SJSA1 (cell line): ENCODE measurements around the gene NAV2. TPM values are rescaled to one million over a fixed set of nuclear protein-coding genes. Genes with fewer than 3 reads are reported as not detected.

ENCODE experiments used
- DNase-seq, 2 experiments: peaks; one replicate each; pipeline ENCODE4 v3.0.0-alpha.2; 2015 to 2020; ENCODE audit warnings: low spot score in 2 of 2, low read depth in 1 of 2
- H3K27ac ChIP-seq: fragments of 250-450 bp; sonication (Bioruptor Pico); 2 replicates; pipeline ENCODE4 v1.5.1; 2020; ENCODE audit warnings: mild to moderate bottlenecking, moderate library complexity
- H3K27me3 ChIP-seq: fragments of 250-450 bp; sonication (Bioruptor Pico); replicated peaks from 2 replicates; pipeline ENCODE4 v1.5.1; 2020; ENCODE audit warnings: mild to moderate bottlenecking, moderate library complexity
- H3K36me3 ChIP-seq: fragments of 250-450 bp; sonication (Bioruptor Pico); 2 replicates; pipeline ENCODE4 v1.5.1; 2020; ENCODE audit warnings: mild to moderate bottlenecking
- H3K4me1 ChIP-seq: fragments of 250-450 bp; sonication (Bioruptor Pico); replicated peaks from 2 replicates; pipeline ENCODE4 v1.6.1; 2021; ENCODE audit warnings: mild to moderate bottlenecking
- H3K4me3 ChIP-seq: fragments of 250-450 bp; sonication (Bioruptor Pico); 2 replicates; pipeline ENCODE4 v1.5.1; 2020; ENCODE audit warnings: mild to moderate bottlenecking
- H3K9me3 ChIP-seq: fragments of 250-450 bp; sonication (Bioruptor Pico); replicated peaks from 2 replicates; pipeline ENCODE4 v1.5.1; 2020; ENCODE audit warnings: mild to moderate bottlenecking
- total RNA-seq: library from RNA; depleted of rRNA; stranded (reverse); fragments of >200 nt; shearing (Covaris generic); gene quantifications from 2 replicates; pipeline ENCODE4 v1.2.3, GENCODE V29; 2014

NAV2 gene
- total RNA-seq, 1 experiment from 2014 or later = 2.6 TPM

DNA sequence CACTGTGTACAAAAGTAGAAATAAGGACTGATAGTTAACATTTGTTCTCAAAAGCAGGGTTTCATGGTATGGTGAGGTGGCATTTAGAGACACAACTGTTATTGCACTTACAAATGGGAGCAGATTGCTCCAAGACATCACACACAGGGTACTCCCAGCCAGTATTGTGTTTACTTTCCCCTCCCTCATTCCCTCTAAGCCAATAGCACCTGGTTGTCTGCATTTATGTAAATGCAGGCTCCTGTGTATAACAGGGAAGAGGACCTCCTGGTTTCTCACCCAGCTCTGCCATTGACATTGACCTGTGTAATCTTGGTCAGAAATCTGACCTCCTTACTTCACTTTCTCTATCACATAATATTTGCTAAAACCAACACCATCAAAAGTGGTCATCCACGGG, 154.4 kb downstream of the NAV2 start:
- Histone ChIP-seq H3K27me3 (no peaks in the 10 kb centered on the region), H3K4me3 (no peak overlapping the region), H3K36me3 (no peaks in the 10 kb centered on the region), H3K9me3 (no peaks in the 10 kb centered on the region), H3K27ac (no peak overlapping the region), H3K4me1 (no peaks in the 10 kb centered on the region)
- no peak for DNase-seq

DNA sequence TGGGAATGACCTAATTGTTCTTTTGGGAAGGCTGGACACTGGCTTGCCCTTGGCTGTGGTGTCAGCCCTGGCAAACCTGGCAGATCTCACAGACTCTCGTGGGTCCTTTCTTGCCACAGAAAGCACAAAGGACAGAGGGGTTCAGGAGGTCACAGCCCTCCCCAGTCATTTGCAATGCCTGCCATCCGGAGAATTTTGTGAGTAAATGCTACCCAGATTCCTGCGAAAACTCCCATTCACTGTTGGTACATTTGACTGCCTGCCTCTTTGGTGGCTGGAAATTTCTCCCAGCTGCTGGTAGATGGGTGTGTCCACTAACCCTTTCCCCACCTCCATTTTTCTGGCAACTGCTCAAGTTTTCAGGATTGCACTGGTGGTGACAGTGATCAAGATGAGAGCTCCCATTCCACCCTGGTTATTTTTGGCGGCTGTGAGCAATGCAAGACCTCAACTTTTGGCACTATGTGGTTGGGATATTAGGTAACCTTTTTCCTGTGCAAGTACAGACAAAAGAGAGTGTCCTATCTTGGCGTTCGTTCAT, 155.7 kb downstream of the NAV2 start:
- Histone ChIP-seq H3K36me3 (no peaks in the 10 kb centered on the region), H3K27me3 (no peaks in the 10 kb centered on the region), H3K4me3 (no peak overlapping the region), H3K27ac (no peak overlapping the region), H3K9me3 (no peaks in the 10 kb centered on the region), H3K4me1 (no peaks in the 10 kb centered on the region)
- no peak for DNase-seq

DNA sequence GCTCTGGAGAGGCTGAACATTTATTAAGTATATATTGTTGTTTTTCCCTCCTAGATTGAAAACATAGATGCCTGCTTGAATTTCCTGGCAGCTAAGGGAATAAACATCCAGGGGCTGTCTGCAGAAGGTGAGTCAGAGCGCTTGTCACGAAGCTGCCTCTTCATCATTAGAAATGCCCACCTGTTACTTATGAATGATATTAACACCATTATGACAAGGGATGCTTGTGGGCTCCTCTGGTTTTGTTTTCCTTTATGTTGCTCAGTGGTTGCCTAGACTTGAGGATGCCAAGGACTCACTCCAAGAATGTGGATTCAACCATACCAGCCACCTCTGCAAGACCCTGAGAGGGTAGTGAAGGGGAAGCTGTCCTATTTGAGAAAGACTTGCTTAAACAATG, 156.2 kb downstream of the NAV2 start:
- H3K4me1 ChIP-seq = no peaks in the 10 kb centered on the region
- no peak overlapping the region for H3K27ac ChIP-seq
- H3K36me3 ChIP-seq = no peaks in the 10 kb centered on the region
- H3K27me3 ChIP-seq = no peaks in the 10 kb centered on the region
- no peaks in the 10 kb centered on the region for H3K9me3 ChIP-seq
- no peak overlapping the region for H3K4me3 ChIP-seq
- DNase-seq = no peak

DNA sequence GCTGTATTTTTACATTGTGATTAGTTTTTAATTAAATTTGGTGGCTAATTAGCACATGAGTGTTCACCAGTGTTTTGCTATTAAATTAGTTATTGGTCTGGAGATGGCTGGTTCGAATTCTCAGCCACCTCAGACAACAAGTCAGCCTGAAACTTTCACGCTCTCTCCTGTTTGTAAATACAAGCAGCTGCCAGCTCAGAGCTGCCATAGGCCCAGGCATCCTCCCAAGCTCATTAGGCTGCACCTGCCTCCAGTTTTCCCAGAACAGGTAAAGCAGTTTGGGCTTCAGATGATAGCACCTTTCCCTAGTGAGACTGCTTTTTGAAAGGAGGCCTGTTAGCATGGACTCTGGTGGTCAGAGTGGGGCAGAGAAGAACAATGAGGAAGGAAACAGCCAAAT, 156.8 kb downstream of the NAV2 start:
- Histone ChIP-seq H3K36me3 (no peaks in the 10 kb centered on the region; the same call in 1 of the 2 replicates), H3K4me3 (no peak overlapping the region), H3K9me3 (no peaks in the 10 kb centered on the region), H3K4me1 (no peaks in the 10 kb centered on the region), H3K27ac (no peak overlapping the region), H3K27me3 (no peaks in the 10 kb centered on the region)
- DNase-seq = no peak

DNA sequence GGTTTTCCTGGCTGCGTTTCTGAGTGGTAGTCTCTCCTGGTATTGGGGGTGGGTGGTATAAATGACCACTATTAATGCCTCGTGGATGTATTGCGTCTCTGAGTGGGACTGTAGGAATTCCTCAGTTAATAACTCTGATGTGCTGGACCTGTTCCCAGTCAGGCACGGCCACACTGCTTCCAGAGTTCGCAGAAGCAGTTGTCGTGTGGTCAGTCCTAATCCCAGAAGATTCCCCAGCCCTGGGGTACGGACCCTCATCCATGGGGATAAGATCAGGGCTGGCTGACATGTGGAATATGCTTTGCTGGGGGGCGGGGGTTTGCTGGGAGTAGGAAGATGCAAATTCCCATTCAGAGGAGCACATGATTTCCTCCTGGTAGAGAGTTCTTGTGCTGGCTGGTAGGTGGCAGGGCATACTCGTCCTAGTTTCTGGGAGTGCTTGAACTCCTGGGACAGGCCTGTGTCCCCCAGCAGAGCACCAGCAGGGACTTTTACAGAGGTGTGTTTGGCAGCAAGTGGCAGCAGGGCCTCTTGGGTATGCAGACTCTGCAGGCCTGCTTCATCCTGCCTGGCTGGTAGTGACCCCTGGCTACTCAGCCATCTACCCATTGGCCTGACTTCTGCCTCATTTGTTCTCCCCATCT, 157.4 kb downstream of the NAV2 start:
- Histone ChIP-seq H3K4me3 (no peak overlapping the region), H3K4me1 (no peaks in the 10 kb centered on the region), H3K36me3 (no peaks in the 10 kb centered on the region; the same call in 1 of the 2 replicates), H3K9me3 (no peaks in the 10 kb centered on the region), H3K27me3 (no peaks in the 10 kb centered on the region), H3K27ac (no peak overlapping the region)
- DNase-seq = no peak

DNA sequence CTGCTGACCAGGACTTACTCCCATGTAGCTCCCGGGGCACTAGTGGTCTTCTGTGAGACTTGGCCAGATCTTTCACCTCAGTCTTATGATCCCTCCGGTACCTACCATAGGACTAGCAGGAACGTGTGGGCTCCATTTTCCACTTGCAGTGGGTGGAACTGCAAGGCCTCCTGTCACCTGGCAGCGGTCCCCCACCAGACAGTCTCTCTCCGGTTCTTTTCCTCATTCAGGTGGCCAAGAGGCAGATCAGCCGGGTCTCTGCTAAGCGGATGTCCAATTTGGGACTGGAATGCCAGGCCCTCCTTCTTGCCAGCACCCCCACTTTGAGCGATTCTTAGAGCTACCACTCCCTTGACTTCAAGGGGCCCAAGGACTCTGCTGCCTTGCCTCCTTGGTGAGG, 158.9 kb downstream of the NAV2 start:
- no peaks in the 10 kb centered on the region; the same call in 1 of the 2 replicates for H3K36me3 ChIP-seq
- H3K4me3 ChIP-seq = no peak overlapping the region
- no peak overlapping the region for H3K27ac ChIP-seq

DNA sequence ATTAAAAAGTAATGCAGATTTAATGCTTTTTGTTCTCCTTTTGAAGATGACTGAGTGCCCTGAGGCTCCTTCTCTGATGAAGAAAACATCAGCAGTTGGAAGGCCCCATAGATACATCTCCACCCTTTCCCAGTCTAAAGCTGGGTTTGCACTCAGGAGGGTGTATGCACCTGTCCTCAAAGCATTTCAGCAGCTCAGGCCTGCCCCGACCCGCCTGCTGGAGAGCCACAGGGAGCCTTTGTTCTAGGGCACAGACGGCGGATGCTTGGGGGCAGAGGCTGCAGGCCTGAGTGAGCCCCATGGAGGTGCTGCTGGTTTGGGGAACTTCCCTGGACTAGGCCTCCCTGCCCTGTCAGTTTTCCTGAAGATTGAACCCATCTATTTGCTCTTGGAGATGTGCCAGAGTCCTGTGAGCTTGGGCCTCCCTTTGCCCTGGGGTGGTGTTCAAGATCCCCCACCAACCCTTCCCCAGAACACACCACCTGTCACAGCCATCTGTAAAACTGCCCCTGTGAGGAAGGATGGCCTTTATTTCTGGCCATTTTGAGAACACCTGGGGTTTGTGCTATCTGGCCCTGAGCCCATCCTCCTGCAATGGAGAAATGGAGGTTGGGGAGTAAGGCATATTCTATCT, 160.0 kb downstream of the NAV2 start:
- no peaks in the 10 kb centered on the region for H3K27me3 ChIP-seq
- H3K36me3 ChIP-seq = no peaks in the 10 kb centered on the region; the same call in 1 of the 2 replicates
- H3K4me1 ChIP-seq = no peaks in the 10 kb centered on the region
- H3K27ac ChIP-seq = no peak overlapping the region
- H3K4me3 ChIP-seq = no peak overlapping the region
- no peaks in the 10 kb centered on the region for H3K9me3 ChIP-seq
- no peak for DNase-seq

More for the DNA sequence above, 158.9 kb downstream of the NAV2 start:
- Histone ChIP-seq H3K27me3 (no peaks in the 10 kb centered on the region), H3K4me1 (no peaks in the 10 kb centered on the region), H3K9me3 (no peaks in the 10 kb centered on the region)
- no peak for DNase-seq

DNA sequence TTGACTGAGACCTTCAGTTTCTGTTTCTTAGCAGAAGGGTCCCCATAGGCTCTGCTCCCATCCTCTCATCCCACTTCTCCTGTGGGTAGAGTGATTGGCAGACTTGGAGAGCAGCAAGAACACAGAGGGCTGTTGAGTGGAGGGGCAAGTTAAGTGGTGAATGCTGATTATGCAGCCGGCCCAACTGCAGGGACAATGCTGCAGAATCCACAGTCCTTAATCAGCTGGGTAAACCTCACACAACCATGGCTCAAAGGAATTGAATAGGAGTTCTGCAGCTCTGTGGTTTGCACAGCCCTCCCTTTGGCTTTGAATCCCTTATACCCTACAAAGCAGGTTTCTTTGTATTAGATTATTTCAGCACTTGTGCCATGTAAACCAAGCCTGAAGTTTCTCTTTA, 161.1 kb downstream of the NAV2 start:
- no peak for DNase-seq
- H3K27ac ChIP-seq = no peak overlapping the region
- no peaks in the 10 kb centered on the region for H3K27me3 ChIP-seq
- H3K4me1 ChIP-seq = no peaks in the 10 kb centered on the region
- H3K36me3 ChIP-seq = no peaks in the 10 kb centered on the region; the same call in 1 of the 2 replicates
- no peak overlapping the region for H3K4me3 ChIP-seq
- H3K9me3 ChIP-seq = no peaks in the 10 kb centered on the region

DNA sequence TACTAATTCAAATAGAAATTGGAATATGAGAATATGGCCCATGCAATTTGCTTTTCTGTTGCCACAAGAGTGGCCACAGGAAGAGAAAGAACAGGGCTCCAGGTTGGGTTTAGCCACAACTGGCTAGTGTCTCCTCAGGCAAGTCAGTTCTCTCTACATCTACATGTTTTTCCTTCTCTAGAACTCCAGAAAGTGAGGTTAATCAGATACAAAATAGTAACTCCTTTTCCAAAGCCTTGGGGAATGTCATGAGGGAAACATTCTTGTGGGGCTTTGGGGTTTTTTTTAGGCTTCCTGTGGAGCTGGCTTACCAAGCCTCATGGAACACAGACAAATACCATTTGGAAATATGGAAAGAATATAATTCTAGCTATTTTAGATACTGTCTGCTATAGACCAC, 161.6 kb downstream of the NAV2 start:
- Histone ChIP-seq H3K36me3 (no peaks in the 10 kb centered on the region; the same call in 1 of the 2 replicates), H3K4me3 (no peak overlapping the region), H3K9me3 (no peaks in the 10 kb centered on the region), H3K27me3 (no peaks in the 10 kb centered on the region), H3K4me1 (no peaks in the 10 kb centered on the region), H3K27ac (no peak overlapping the region)
- no peak for DNase-seq

DNA sequence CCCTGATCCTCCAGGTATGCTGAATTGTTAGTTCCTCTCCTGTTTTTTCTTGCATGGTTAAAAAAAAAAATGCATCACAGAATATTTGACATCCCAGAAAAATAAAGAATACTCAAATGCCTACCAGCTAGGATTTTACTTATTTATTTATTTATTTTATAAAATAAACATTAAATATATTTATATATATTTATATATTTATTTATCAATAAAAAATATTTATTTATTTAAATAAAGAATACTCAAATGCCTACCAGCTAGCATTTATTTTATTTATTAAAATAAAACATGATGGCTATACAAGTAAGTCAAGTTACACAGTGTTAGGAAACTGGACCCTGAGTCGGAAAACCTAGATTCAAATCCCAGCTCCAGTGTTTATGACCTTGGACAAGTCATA, 164.1 kb downstream of the NAV2 start:
- no peaks in the 10 kb centered on the region for H3K9me3 ChIP-seq
- DNase-seq = no peak
- no peak overlapping the region for H3K4me3 ChIP-seq

DNA sequence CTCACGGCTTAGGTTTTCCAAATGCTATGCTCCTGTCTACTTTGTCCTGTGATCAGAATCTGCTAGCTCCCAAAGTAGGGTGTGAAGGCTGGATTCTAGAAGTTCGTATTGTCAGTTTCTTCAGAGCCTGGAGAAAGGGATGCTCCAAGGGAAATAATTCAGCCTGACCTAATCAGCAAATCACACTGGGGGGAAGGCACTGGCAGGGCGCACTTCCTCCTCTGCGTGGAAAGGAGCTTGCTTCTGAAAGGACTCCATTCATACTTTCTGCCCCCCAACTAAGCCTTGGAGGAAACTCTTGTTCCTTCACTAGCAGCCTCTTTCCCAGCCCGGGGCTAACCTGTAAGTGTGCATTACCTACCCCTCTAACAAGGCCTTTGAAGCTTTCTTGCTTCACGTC, 165.9 kb downstream of the NAV2 start:
- H3K4me1 ChIP-seq = no peaks in the 10 kb centered on the region
- H3K27ac ChIP-seq = no peak overlapping the region
- H3K4me3 ChIP-seq = no peak overlapping the region
- H3K27me3 ChIP-seq = no peaks in the 10 kb centered on the region
- no peak for DNase-seq
- no peaks in the 10 kb centered on the region; the same call in none of the 2 replicates for H3K36me3 ChIP-seq
- no peaks in the 10 kb centered on the region for H3K9me3 ChIP-seq

More for the DNA sequence above, 164.1 kb downstream of the NAV2 start:
- Histone ChIP-seq H3K27me3 (no peaks in the 10 kb centered on the region), H3K4me1 (no peaks in the 10 kb centered on the region), H3K36me3 (no peaks in the 10 kb centered on the region; the same call in 1 of the 2 replicates), H3K27ac (no peak overlapping the region)

DNA sequence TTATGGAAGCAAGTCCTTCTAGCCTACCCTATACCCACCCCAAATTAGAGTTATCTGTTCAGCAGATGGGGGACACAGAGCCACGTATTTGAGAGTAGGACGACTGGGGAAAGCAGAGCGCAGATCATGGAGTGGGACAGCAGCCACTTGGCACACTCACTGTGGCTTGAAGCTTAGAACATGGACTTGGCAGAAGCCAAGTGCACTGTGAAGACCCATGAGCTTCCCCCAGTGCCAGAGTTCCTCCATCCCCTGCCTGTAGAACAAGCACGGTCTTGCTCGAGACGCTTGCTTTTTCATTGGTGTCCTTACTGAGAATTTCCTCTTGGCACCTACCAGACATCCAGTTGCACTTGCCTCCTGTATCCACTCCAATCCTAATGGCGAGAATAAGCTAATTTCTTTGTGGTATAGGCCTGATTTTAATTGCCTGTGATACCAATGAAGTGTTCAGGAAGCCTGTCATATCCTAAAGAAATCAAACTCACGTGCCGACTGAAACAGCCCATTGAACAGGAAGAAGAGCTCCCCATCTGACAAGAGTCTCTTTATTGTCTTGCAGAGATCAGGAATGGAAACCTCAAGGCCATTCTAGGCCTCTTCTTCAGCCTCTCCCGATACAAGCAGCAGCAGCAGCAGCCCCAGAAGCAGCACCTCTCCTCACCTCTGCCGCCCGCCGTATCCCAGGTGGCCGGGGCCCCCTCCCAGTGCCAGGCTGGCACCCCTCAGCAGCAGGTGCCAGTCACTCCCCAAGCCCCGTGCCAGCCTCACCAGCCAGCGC, 166.9 kb downstream of the NAV2 start:
- no peak for DNase-seq
- H3K36me3 ChIP-seq = no peaks in the 10 kb centered on the region; the same call in none of the 2 replicates
- no peaks in the 10 kb centered on the region for H3K4me1 ChIP-seq
- no peaks in the 10 kb centered on the region for H3K9me3 ChIP-seq
- H3K27me3 ChIP-seq = no peaks in the 10 kb centered on the region
- H3K4me3 ChIP-seq = no peak overlapping the region
- H3K27ac ChIP-seq = no peak overlapping the region

DNA sequence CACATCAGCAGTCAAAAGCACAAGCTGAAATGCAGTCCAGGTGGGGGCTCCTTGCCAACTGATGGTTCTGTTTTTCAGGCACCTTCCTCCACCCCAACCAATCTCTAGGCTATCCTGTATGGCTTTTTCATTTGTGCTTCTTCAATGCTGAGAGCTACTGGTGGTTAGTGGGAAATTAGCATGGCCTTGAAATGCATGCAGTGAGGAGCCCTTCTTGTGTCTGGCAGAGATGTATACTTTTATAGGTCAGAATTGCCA, 167.4 kb downstream of the NAV2 start:
- no peaks in the 10 kb centered on the region for H3K4me1 ChIP-seq
- H3K27me3 ChIP-seq = no peaks in the 10 kb centered on the region
- no peaks in the 10 kb centered on the region; the same call in 1 of the 2 replicates for H3K36me3 ChIP-seq
- H3K9me3 ChIP-seq = no peaks in the 10 kb centered on the region
- no peak overlapping the region for H3K27ac ChIP-seq
- no peak for DNase-seq
- no peak overlapping the region for H3K4me3 ChIP-seq

DNA sequence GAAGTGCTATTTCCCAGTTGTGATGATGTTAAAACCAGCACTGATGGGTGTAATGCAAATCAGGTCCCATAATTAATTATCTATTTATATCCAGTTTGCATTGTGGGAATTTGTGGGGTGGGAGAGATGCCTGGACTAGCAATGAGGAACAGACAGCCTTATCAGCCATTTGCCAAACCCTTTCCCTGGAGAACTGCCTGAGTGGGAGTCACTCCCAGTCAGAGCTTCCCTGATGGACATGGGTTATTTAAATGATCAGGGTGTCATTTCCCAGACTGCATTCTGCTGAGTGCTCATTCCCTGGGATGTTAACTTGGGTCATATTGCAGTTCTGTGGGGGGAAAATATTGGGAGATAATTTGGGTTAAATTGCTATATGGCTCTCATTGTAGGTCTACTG, 168.5 kb downstream of the NAV2 start:
- H3K36me3 ChIP-seq = no peaks in the 10 kb centered on the region; the same call in 1 of the 2 replicates
- no peaks in the 10 kb centered on the region for H3K27me3 ChIP-seq
- H3K4me3 ChIP-seq = no peak overlapping the region
- no peaks in the 10 kb centered on the region for H3K4me1 ChIP-seq
- H3K27ac ChIP-seq = no peak overlapping the region
- DNase-seq = no peak
- H3K9me3 ChIP-seq = no peaks in the 10 kb centered on the region
